Activated naive CD8-positive, alpha-beta T cell treated with anti-CD3 and anti-CD28 coated beads, Interleukin-2, amount 50 U/mL, for 24 hours (primary cell): Measurements from ENCODE around the gene EPS8L1.
"Not testable (repeated sequence)": the region's sequence is repeated elsewhere in the genome, so short reads cannot be mapped to it uniquely, and the experiment has no call there.

ENCODE experiments used
- ATAC-seq: fragments of 150-1000 bp; cut with Tn5 transposase; one replicate; pipeline ENCODE4 v1.10.0; 2021
- DNase-seq: peaks from one replicate; pipeline ENCODE4 v3.0.0; 2021
- H3K27ac Mint-ChIP-seq: one replicate; pipeline ENCODE4 v1.8.0; 2021; ENCODE audit warnings: mild to moderate bottlenecking, mixed read lengths
- H3K27me3 Mint-ChIP-seq: one replicate; pipeline ENCODE4 v1.8.0; 2021; ENCODE audit warnings: mixed read lengths
- H3K36me3 Mint-ChIP-seq: one replicate; pipeline ENCODE4 v1.8.0; 2021; ENCODE audit warnings: low read depth, mixed read lengths
- H3K4me1 Mint-ChIP-seq: one replicate; pipeline ENCODE4 v1.8.0; 2021; ENCODE audit warnings: mixed read lengths
- H3K4me3 Mint-ChIP-seq: one replicate; pipeline ENCODE4 v1.8.0; 2021; ENCODE audit warnings: mild to moderate bottlenecking, moderate library complexity, mixed read lengths
- H3K9me3 Mint-ChIP-seq: one replicate; pipeline ENCODE4 v1.8.0; 2021; ENCODE audit warnings: mixed read lengths

Gene EPS8L1

GRCh38 chr19:55065516-55065915 lies 10.2 kb upstream of the EPS8L1 start:
- not testable (repeated sequence) for ATAC-seq, DNase-seq, H3K27ac Mint-ChIP-seq, H3K36me3 Mint-ChIP-seq, H3K9me3 Mint-ChIP-seq, H3K4me3 Mint-ChIP-seq
- H3K27me3 Mint-ChIP-seq = peaks cover 42% of the 10 kb centered on the region
- peaks cover 20% of the 10 kb centered on the region for H3K4me1 Mint-ChIP-seq

GRCh38 chr19:55066107-55066709 lies 9.5 kb upstream of the EPS8L1 start:
- ATAC-seq (no peak), DNase-seq (no peak)
- Mint-ChIP-seq H3K27ac (no peak overlapping the region), H3K4me3 (no peak overlapping the region), H3K4me1 (peaks cover 20% of the 10 kb centered on the region), H3K9me3 (no peaks in the 10 kb centered on the region), H3K36me3 (no peaks in the 10 kb centered on the region), H3K27me3 (peaks cover 44% of the 10 kb centered on the region)

GRCh38 chr19:55067869-55068268 lies 7.8 kb upstream of the EPS8L1 start:
- Mint-ChIP-seq H3K4me3 (no peak overlapping the region), H3K9me3 (no peaks in the 10 kb centered on the region), H3K4me1 (peaks cover 10% of the 10 kb centered on the region), H3K27ac (no peak overlapping the region), H3K27me3 (peaks cover 56% of the 10 kb centered on the region), H3K36me3 (peaks cover 1% of the 10 kb centered on the region)
- ATAC-seq = no peak
- DNase-seq = no peak

GRCh38 chr19:55068950-55069864 lies 6.5 kb upstream of the EPS8L1 start:
- Mint-ChIP-seq H3K27me3 (peaks cover 63% of the 10 kb centered on the region), H3K4me3 (no peak overlapping the region)

GRCh38 chr19:55069865-55070197 lies 5.8 kb upstream of the EPS8L1 start:
- Mint-ChIP-seq H3K36me3 (peaks cover 4% of the 10 kb centered on the region), H3K4me3 (no peak overlapping the region), H3K4me1 (peaks cover 8% of the 10 kb centered on the region), H3K27me3 (peaks cover 62% of the 10 kb centered on the region), H3K27ac (no peak overlapping the region), H3K9me3 (no peaks in the 10 kb centered on the region)
- ATAC-seq (no peak), DNase-seq (no peak)

More at GRCh38 chr19:55068950-55069864, 6.5 kb upstream of the EPS8L1 start:
- Mint-ChIP-seq H3K9me3 (no peaks in the 10 kb centered on the region), H3K36me3 (peaks cover 4% of the 10 kb centered on the region), H3K4me1 (peaks cover 8% of the 10 kb centered on the region), H3K27ac (no peak overlapping the region)
- DNase-seq (no peak), ATAC-seq (no peak)

DNA sequence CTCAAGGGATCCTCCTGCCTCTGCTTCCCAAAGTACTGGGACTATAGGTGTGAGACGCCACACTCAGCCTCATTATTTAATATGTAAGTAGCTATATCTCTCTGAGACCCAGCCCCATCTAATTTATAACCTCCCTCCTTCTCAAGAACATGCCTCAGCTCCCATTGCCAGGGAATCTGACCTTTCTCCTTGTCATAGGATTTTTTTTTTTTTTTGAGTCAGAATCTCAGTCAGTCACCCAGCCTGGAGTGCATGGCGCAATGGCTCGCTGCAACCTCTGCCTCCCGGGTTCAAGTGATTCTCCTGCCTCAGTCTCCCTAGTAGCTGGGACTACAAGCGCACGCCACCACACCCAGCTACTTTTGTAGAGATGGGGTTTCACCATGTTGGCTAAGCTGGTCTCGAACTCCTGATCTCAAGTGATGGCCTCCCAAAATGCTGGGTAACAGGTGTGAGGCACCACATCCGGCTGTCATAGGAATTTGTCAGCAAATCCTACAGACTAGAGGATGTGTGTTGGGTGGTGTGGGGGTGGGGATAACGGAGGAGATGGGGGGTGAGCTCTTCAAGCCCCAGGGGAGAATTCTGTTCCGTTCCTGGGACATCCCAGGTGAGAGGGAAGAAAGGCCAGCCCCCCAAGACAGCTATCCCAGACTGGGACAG lies 5.1 kb upstream of the EPS8L1 start:
- Mint-ChIP-seq H3K4me1 (peaks cover 8% of the 10 kb centered on the region), H3K27ac (no peak overlapping the region), H3K36me3 (peaks cover 4% of the 10 kb centered on the region), H3K27me3 (peaks cover 69% of the 10 kb centered on the region), H3K9me3 (no peaks in the 10 kb centered on the region), H3K4me3 (no peak overlapping the region)
- DNase-seq (no peak), ATAC-seq (no peak)

GRCh38 chr19:55071129-55071502 lies 4.6 kb upstream of the EPS8L1 start:
- Mint-ChIP-seq H3K36me3 (peaks cover 4% of the 10 kb centered on the region), H3K27me3 (peaks cover 67% of the 10 kb centered on the region), H3K4me3 (no peak overlapping the region), H3K27ac (no peak overlapping the region), H3K9me3 (no peaks in the 10 kb centered on the region), H3K4me1 (peaks cover 8% of the 10 kb centered on the region)
- ATAC-seq (no peak), DNase-seq (no peak)

DNA sequence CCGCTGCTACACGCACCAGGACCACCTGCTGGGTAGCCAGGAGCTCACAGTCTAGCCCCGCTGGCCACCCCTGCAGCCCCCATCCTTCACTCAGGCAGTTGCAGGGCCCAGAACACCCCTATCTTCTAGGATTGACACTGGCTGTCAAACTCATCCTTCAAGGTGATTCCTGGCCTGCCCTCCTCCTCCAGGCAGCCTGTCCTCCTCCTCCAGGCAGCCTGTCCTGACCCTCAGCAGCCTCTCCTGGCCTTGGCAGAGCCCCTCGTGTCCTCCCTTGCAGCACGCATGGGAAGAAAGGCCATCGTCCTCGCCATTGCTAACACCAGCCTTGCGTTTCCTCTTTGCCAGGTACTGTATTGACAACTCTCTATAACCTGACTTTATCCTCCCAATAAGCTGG lies 3.8 kb upstream of the EPS8L1 start:
- ATAC-seq (no peak), DNase-seq (no peak)
- Mint-ChIP-seq H3K9me3 (no peaks in the 10 kb centered on the region), H3K4me1 (peaks cover 8% of the 10 kb centered on the region), H3K4me3 (no peak overlapping the region), H3K27me3 (peaks cover 65% of the 10 kb centered on the region), H3K36me3 (peaks cover 4% of the 10 kb centered on the region), H3K27ac (no peak overlapping the region)

GRCh38 chr19:55076321-55076720 lies 652 bp downstream of the EPS8L1 start:
- Mint-ChIP-seq H3K4me1 (peaks cover 15% of the 10 kb centered on the region), H3K36me3 (peaks cover 8% of the 10 kb centered on the region), H3K27ac (no peak overlapping the region), H3K9me3 (no peaks in the 10 kb centered on the region), H3K4me3 (no peak overlapping the region), H3K27me3 (peaks cover 50% of the 10 kb centered on the region)
- DNase-seq (no peak), ATAC-seq (no peak)

GRCh38 chr19:55077106-55077505 lies 1.4 kb downstream of the EPS8L1 start:
- Mint-ChIP-seq H3K4me3 (no peak overlapping the region), H3K9me3 (no peaks in the 10 kb centered on the region), H3K27me3 (peaks cover 50% of the 10 kb centered on the region), H3K36me3 (peaks cover 8% of the 10 kb centered on the region), H3K4me1 (peaks cover 18% of the 10 kb centered on the region), H3K27ac (no peak overlapping the region)
- DNase-seq = no peak
- ATAC-seq = no peak

DNA sequence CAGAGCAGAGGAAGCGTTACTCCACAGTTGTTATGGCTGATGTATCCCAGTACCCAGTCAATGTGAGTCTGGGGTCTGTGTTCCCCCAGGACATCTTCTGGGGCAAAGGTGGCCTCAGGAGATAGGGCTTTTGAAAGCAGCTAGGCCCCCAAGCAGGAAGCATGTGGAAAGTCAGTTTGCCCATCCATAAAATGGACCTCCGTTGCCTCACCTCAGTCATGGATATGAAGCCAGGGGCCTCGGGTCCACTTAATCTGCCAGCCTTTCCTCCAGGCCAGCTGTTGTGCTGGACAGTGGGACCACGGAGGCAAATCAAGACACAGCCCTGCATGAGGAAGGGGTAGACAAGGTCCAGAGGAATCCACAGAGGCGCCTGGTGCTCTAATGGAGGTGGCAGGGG lies 3.3 kb downstream of the EPS8L1 start:
- Mint-ChIP-seq H3K27ac (peak overlapping the region; percentile 31), H3K27me3 (peaks cover 53% of the 10 kb centered on the region), H3K4me1 (peaks cover 25% of the 10 kb centered on the region), H3K9me3 (no peaks in the 10 kb centered on the region), H3K36me3 (peaks cover 6% of the 10 kb centered on the region), H3K4me3 (peak overlapping the region; percentile 46)
- ATAC-seq (no peak), DNase-seq (no peak)

DNA sequence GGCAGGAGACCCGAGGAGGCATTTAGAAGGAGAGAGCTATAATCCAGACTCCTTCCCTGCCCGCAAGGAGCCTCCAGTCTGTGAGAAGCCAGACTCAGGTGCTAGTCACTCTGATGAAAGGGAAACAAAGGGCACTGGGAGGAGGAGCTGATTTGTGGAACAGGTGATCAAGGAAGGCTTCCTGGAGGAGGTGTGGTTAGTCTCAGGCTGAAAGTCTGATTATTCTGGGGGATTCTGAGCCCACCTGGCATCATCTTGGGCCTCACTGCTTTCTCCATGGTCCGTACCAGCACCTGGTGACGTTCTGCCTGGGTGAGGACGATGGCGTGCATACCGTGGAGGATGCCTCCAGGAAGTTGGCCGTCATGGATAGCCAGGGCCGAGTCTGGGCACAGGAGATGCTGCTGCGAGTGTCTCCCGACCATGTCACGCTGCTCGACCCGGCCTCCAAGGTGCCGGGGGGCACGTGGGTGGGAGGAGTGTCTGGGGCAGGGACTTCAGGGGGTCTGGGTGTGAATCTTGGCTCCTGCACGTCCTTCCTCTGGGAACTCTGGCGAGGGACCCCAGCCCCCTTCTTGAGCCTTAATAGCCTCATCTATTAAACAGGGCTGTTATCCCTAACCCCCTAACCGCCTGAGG lies 3.9 kb downstream of the EPS8L1 start:
- Mint-ChIP-seq H3K9me3 (no peaks in the 10 kb centered on the region), H3K36me3 (peaks cover 6% of the 10 kb centered on the region), H3K4me3 (peak overlapping the region; percentile 46), H3K27me3 (peaks cover 54% of the 10 kb centered on the region), H3K4me1 (peaks cover 25% of the 10 kb centered on the region), H3K27ac (peak overlapping the region; percentile 31)
- DNase-seq (no peak), ATAC-seq (no peak)

DNA sequence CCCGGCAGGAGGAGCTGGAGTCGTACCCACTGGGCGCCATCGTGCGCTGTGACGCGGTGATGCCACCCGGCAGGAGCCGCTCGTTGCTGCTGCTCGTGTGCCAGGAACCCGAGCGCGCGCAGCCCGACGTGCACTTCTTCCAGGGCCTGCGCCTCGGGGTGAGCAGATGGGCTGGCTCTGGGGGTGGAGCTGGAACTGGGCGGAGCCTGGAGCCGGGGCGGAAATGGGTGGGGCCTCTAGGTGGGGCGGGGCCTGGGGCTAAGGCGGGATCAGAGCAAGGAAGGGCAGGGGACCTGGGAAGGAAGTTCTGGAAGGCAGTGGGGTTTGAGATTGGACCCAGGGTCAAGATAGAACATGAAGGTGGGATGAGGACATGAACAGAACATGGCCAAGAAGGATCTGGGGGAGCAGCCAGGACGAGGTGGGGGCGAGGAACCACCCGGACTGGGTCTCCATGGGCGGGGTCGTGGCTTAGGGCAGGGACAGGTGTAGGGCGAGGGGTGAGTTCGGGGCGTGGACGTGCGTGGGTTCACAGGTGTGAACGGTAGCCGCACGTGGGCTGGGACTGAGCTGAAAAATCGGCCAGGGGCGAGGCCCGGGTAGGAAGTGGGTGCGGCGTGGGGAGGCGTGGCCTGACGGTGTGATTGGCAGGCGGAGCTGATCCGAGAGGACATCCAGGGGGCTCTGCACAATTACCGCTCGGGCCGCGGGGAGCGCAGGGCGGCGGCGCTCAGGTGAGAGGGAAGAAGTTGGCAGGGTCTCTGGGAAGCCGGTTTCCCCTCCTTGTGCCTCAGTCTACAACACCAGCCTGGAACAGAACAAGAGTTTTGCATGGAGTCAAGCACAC lies 4.7 kb downstream of the EPS8L1 start:
- peaks cover 25% of the 10 kb centered on the region for H3K4me1 Mint-ChIP-seq
- no peaks in the 10 kb centered on the region for H3K9me3 Mint-ChIP-seq
- H3K4me3 Mint-ChIP-seq = peak overlapping the region; percentile 64
- H3K27me3 Mint-ChIP-seq = peaks cover 55% of the 10 kb centered on the region
- H3K27ac Mint-ChIP-seq = no peak overlapping the region
- peak; percentile 74 for DNase-seq
- peaks cover 6% of the 10 kb centered on the region for H3K36me3 Mint-ChIP-seq
- peak; percentile 45 for ATAC-seq
